Thyroid gland (tissue), 4 donors: ENCODE results near the gene GALK1. TPM values are rescaled to one million over a fixed set of nuclear protein-coding genes. Genes with fewer than 3 reads are reported as not detected.
"Not testable (repeated sequence)": the region's sequence is repeated elsewhere in the genome, so short reads cannot be mapped to it uniquely, and the experiment has no call there.

Source experiments
- DNase-seq, 2 donors: peaks; one replicate each; pipeline ENCODE4 v3.0.0-alpha.2; 2019
- H3K27ac ChIP-seq, 3 donors: fragments of 200-600 bp; sonication (generic); 1 replicate in 2 of 3; 2 replicates in 1 of 3; pipeline ENCODE4 v1.5.1; 2016 to 2019; ENCODE audit warnings: mild to moderate bottlenecking in 1 of 3, moderate library complexity in 1 of 3
- H3K27me3 ChIP-seq: fragments of 200-600 bp; sonication (generic); one replicate; pipeline ENCODE4 v1.5.1; 2019
- H3K36me3 ChIP-seq, 2 donors: fragments of 200-600 bp; sonication (generic); one replicate each; pipeline ENCODE4 v1.5.1; 2016 to 2019
- H3K4me1 ChIP-seq, 2 donors: fragments of 200-600 bp; sonication (generic); one replicate each; pipeline ENCODE4 v1.5.1; 2017 to 2019
- H3K4me3 ChIP-seq, 3 donors: fragments of 200-600 bp; sonication (generic); replicated peaks in 1 of 3; 1 replicate in 2 of 3; 2 replicates in 1 of 3; pipeline ENCODE4 v1.5.1; 2016; ENCODE audit warnings: mild to moderate bottlenecking in 1 of 3
- H3K9me3 ChIP-seq: fragments of 200-600 bp; sonication (generic); one replicate; pipeline ENCODE4 v1.5.1; 2017
- POLR2A ChIP-seq, 2 donors: fragments of 450-650 bp; IDR thresholded peaks; one replicate each; pipeline ENCODE4 v1.6.1; 2017; ENCODE audit warnings: antibody characterized with exemption in 2 of 2, mild to moderate bottlenecking in 2 of 2, moderate library complexity in 1 of 2
- WGBS, 2 donors: methylation state at CpG; one replicate each; pipeline ENCODE4 v1.1.5; 2017; 5-methylcytosine and 5-hydroxymethylcytosine counted together
- intact Hi-C: fragments of 100-400 bp; cut with DNase I; formaldehyde crosslinking; loops from one replicate; pipeline ENCODE4 v1.15.1; 2023
- total RNA-seq, 4 donors: library from RNA; depleted of rRNA; stranded (reverse); fragments of >200 nt; gene quantifications; one replicate each; pipeline ENCODE4 v1.2.3, GENCODE V29; 2016
- TF ChIP-seq, protein P1 (sequence below), 6 experiments: fragments of 200-600 bp in 3 of 6; fragments of 450-650 bp in 3 of 6; sonication (generic) in 3 of 6; IDR thresholded peaks; one replicate each; pipeline ENCODE4 v1.5.1; 2016 to 2019; ENCODE audit warnings: antibody characterized with exemption in 6 of 6, mild to moderate bottlenecking in 2 of 6, inconsistent platforms in 1 of 6, moderate library complexity in 1 of 6

Gene GALK1
- 10 to 100 TPM; 15.4 to 28.5 (median 24.9) TPM for total RNA-seq

- DNase-seq, result peak; percentile 71 to 72
- H3K4me3 ChIP-seq, result peak within 1 kb of the TSS in 2 of 3 donors; percentile 15 to 56
- H3K9me3 ChIP-seq, result no peaks in the 10 kb centered on the region
- WGBS, 2 donors, result 0% methylated on average over 1 of the region's 71 CpGs; no CpG with 5 or more reads in 1 of the 2 donors
- no peaks in the 10 kb centered on the region for H3K36me3 ChIP-seq
- H3K27ac ChIP-seq, result peak within 1 kb of the TSS; percentile 21 to 77 (median 29)
- no peaks in the 10 kb centered on the region for H3K27me3 ChIP-seq
- TF ChIP-seq, protein P1, sequence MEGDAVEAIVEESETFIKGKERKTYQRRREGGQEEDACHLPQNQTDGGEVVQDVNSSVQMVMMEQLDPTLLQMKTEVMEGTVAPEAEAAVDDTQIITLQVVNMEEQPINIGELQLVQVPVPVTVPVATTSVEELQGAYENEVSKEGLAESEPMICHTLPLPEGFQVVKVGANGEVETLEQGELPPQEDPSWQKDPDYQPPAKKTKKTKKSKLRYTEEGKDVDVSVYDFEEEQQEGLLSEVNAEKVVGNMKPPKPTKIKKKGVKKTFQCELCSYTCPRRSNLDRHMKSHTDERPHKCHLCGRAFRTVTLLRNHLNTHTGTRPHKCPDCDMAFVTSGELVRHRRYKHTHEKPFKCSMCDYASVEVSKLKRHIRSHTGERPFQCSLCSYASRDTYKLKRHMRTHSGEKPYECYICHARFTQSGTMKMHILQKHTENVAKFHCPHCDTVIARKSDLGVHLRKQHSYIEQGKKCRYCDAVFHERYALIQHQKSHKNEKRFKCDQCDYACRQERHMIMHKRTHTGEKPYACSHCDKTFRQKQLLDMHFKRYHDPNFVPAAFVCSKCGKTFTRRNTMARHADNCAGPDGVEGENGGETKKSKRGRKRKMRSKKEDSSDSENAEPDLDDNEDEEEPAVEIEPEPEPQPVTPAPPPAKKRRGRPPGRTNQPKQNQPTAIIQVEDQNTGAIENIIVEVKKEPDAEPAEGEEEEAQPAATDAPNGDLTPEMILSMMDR (IDR thresholded peaks at IDR 0.05), result peak in 3 of 6 experiments; percentile 23 to 52 (median 44)
- TF ChIP-seq POLR2A (IDR thresholded peaks at IDR 0.05), result peak in 1 of 2 donors; percentile 55
- intact Hi-C loops, result no loop called here
- peaks cover 10 to 11% of the 10 kb centered on the region in 2 donors for H3K4me1 ChIP-seq
Measured at GRCh38 chr17:75764711-75765421, at the start of gene GALK1. Gene GALK1, minus strand, starts transcription at chr17:75765192. Its CDS starts 56 bp downstream, at chr17:75765136.

DNA sequence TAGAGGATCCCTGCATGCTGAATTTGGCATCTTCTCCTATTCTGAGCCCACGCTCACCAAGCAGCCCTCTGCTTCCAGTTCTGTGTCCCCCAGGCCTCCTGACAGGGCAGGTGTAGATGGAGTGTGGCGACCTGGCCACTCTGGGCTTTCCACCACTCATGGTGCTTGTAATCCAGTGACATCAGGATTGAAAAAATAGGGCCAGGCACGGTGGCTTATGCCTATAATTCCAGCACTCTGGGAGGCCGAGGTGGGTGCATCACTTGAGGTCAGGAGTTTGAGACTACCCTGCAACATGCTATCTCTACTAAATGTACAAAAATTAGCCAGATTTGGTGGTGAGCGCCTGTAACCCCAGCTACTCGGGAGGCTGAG, 49.0 kb upstream of the GALK1 start:
- DNase-seq, result no peak
- peaks cover 51 to 58% of the 10 kb centered on the region in 2 donors for H3K36me3 ChIP-seq
- no peaks in the 10 kb centered on the region for H3K9me3 ChIP-seq
- no peak overlapping the region for H3K27ac ChIP-seq
- TF ChIP-seq, protein P1 (IDR thresholded peaks at IDR 0.05), result no peak
- TF ChIP-seq POLR2A (IDR thresholded peaks at IDR 0.05), result no peak
- no peaks in the 10 kb centered on the region for H3K27me3 ChIP-seq
- 91 to 98% methylated on average over 6 of the region's 6 CpGs for WGBS, 2 donors
- intact Hi-C loops, result no loop called here
- no peak overlapping the region for H3K4me3 ChIP-seq
- peaks cover 0 to 8% of the 10 kb centered on the region in 2 donors for H3K4me1 ChIP-seq

- Histone ChIP-seq H3K27me3 (no peaks in the 10 kb centered on the region), H3K9me3 (no peaks in the 10 kb centered on the region), H3K36me3 (peaks cover 44 to 52% of the 10 kb centered on the region in 2 donors), H3K27ac (no peak overlapping the region), H3K4me1 (peaks cover 0 to 12% of the 10 kb centered on the region in 2 donors), H3K4me3 (no peak overlapping the region)
- WGBS, 2 donors, result 92 to 95% methylated on average over 24 of the region's 24 CpGs
- no peak for TF ChIP-seq POLR2A (IDR thresholded peaks at IDR 0.05)
- no peak for DNase-seq
- intact Hi-C loops, result no loop called here
Measured at GRCh38 chr17:75813081-75814020, 48.4 kb upstream of the GALK1 start.

GRCh38 chr17:75812096-75813013, 47.4 kb upstream of the GALK1 start:
- Histone ChIP-seq H3K27me3 (no peaks in the 10 kb centered on the region), H3K4me1 (peaks cover 0 to 12% of the 10 kb centered on the region in 2 donors), H3K9me3 (no peaks in the 10 kb centered on the region), H3K27ac (no peak overlapping the region), H3K36me3 (peaks cover 34 to 45% of the 10 kb centered on the region in 2 donors), H3K4me3 (no peak overlapping the region)
- intact Hi-C loops, result no loop called here
- TF ChIP-seq, protein P1 (IDR thresholded peaks at IDR 0.05), result no peak
- TF ChIP-seq POLR2A (IDR thresholded peaks at IDR 0.05), result no peak
- 93 to 95% methylated on average over 27 of the region's 27 CpGs for WGBS, 2 donors
- DNase-seq, result no peak

DNA sequence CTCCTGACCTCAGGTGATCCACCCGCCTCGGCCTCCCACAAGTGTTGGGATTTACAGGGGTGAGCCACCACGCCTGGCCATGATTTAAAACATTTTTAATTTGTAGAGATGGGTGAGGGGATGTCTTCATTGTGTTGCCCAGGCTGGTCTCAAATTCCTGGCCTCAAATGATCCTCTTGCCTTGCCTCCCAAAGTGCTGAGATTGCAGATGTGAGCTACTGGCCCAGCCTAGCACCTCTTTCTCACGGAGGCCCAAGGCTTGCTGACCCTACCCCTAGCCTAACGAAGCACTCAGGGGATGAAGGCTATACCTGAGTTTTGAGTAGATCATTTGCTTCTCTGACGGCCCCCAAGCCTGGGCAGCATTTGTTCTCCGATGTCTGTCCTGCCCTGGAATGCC, 46.2 kb upstream of the GALK1 start:
- intact Hi-C loops, result no loop called here
- Histone ChIP-seq H3K4me1 (peaks cover 0 to 12% of the 10 kb centered on the region in 2 donors), H3K27me3 (no peaks in the 10 kb centered on the region), H3K4me3 (no peak overlapping the region), H3K9me3 (no peaks in the 10 kb centered on the region), H3K36me3 (peaks cover 22 to 41% of the 10 kb centered on the region in 2 donors), H3K27ac (no peak overlapping the region)
- no peak for DNase-seq
- no peak for TF ChIP-seq POLR2A (IDR thresholded peaks at IDR 0.05)
- TF ChIP-seq, protein P1 (IDR thresholded peaks at IDR 0.05), result no peak
- 94 to 99% methylated on average over 7 of the region's 7 CpGs for WGBS, 2 donors

GRCh38 chr17:75810756-75811155, 45.8 kb upstream of the GALK1 start:
- intact Hi-C loops, DNase-seq, H3K9me3 ChIP-seq, H3K4me3 ChIP-seq, H3K27me3 ChIP-seq, H3K27ac ChIP-seq: not testable (repeated sequence)
- peaks cover 22 to 41% of the 10 kb centered on the region in 2 donors for H3K36me3 ChIP-seq
- H3K4me1 ChIP-seq, result peaks cover 0 to 12% of the 10 kb centered on the region in 2 donors
- 98% methylated on average over 11 of the region's 11 CpGs for WGBS, 2 donors
